ENCODE measurements around the gene ADAM19.

The ADAM19 gene

GRCh38 chr5:157612581-157612980 lies 37.0 kb upstream of the ADAM19 start:
- no peak for DNase-seq (ENCODE audit: low spot score)
- no peak for TF ChIP-seq CTCF (IDR thresholded peaks at IDR 0.05; ENCODE audit: extremely low read depth, missing control alignments)

GRCh38 chr5:157611571-157612476 lies 36.2 kb upstream of the ADAM19 start:
- DNase-seq (ENCODE audit: low spot score) = peak; percentile 32
- no peak for TF ChIP-seq CTCF (IDR thresholded peaks at IDR 0.05; ENCODE audit: extremely low read depth, missing control alignments)

- DNase-seq (ENCODE audit: low spot score) = no peak
- TF ChIP-seq CTCF (IDR thresholded peaks at IDR 0.05; ENCODE audit: extremely low read depth, missing control alignments) = no peak
Measured at GRCh38 chr5:157610990-157611389, 35.4 kb upstream of the ADAM19 start.

- TF ChIP-seq CTCF (IDR thresholded peaks at IDR 0.05; ENCODE audit: extremely low read depth, missing control alignments) = no peak
- DNase-seq (ENCODE audit: low spot score) = no peak
Measured at GRCh38 chr5:157608972-157609565, 33.5 kb upstream of the ADAM19 start.

- no peak for TF ChIP-seq CTCF (IDR thresholded peaks at IDR 0.05; ENCODE audit: extremely low read depth, missing control alignments)
- no peak for DNase-seq (ENCODE audit: low spot score)
Measured at GRCh38 chr5:157607371-157608161, 32.0 kb upstream of the ADAM19 start.

GRCh38 chr5:157606046-157606445 lies 30.5 kb upstream of the ADAM19 start:
- no peak for TF ChIP-seq CTCF (IDR thresholded peaks at IDR 0.05; ENCODE audit: extremely low read depth, missing control alignments)
- no peak for DNase-seq (ENCODE audit: low spot score)

Data from GM20000 (cell line).